Stimulated activated CD4-positive, alpha-beta T cell treated with anti-CD3 and anti-CD28 coated beads, Interleukin-12 subunit alpha, Interleukin-12 subunit beta, amount 100 ng/mL, for 4 hours (primary cell): ENCODE measurements around the gene HSD3B7.
"Not testable (repeated sequence)": the region's sequence is repeated elsewhere in the genome, so short reads cannot be mapped to it uniquely, and the experiment has no call there.

Experiments
- DNase-seq: peaks from one replicate; pipeline ENCODE4 v3.0.0-alpha.2; 2020

Gene HSD3B7

DNA sequence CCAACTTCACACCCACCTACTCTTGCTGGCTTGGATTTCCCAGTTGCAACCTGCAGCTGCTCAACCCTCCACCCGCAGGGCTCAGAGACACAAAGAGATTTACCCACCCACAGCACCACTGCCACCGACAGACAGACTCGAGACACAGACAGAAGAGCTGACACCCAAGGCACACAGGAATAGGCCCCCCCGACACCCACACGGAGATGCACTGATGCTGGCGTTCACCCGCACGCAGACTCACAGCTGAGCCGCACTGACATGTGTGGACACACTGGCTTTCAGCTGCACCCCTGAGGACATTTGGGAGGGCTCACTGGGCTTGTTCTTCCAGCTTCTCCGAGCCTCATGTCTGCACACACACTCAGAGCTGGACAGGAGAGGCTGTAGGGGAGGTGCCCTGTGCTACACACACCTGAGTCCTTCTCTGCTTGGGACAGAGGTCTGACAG, 17.3 kb downstream of the HSD3B7 start:
- no peak for DNase-seq

DNA sequence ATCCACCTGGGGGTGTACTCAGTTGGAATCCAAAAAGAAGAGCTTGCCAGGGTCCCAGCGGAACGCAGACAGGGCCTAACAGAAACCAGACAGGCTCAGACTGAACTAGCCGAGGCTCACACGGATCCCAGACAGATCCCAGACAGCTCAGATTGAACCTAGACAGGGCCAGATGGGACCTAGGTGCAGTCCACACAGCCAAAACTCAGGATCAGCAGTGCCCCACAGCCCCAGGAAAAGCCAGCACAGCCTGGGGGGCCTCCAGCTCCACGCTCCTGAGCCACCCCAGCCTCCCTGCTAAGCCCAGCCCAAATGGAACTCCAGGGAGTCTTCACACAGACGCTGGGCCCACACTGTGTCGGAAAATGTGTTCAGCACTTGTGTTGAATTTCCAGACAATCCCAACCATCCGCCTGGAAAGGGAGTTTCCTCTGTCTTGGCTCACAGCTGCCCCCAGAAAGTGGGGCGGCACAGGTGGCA, 17.9 kb downstream of the HSD3B7 start:
- no peak for DNase-seq

DNA sequence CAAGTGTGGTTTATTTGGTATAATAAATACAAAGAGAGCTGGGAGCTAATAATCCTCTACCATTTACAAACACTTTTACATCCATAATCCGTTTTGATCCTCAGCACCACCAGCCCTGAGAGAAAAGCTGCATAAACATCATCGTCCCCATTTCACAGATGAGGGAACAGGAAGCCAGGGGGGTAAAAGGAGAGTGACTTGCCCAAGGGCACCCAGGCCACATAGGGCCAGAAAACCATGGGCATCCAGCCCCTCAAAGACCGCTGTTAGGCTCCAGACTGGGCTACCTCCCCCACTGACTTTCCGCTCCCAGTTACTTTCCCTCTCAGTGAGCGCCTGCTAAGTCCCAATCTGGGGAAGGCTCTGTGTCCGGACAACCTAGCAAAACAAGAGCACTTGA, 18.7 kb downstream of the HSD3B7 start:
- no peak for DNase-seq

GRCh38 chr16:31004658-31005057, 19.7 kb downstream of the HSD3B7 start:
- DNase-seq, result no peak

DNA sequence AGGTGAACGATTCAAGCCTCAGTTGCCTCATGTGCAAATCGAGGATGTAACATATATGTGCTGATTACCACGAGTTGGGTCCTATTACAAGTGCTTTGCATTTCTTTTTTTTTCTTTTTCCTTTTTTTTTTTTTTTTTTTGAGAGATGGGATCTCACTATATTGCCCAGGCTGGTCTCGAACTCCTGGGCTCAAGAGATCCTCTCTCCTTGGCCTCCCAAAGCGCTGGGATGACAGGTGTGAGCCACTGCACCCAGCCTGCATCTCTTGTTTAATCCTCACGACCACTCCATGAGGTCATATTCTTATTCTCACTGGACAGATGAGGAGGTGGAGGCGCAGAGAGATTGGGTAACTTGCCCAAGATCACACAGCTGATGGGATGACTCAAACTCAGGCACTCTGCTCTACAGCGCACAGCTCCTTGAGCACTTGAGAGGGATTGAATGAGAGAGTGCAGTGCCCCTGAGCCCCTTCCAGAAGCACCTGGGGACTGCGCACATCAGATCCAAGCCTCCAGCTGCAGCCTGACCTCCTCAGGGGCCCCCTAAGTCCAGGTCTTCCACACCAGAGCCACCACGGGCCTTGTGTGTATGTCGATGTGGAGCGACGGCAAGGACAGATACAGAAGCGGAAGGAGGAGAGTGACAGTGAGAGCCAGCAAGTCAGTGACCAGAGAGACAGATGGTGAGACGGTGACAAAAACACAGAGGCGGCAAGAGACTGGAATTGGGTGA, 20.5 kb downstream of the HSD3B7 start:
- DNase-seq, result no peak

DNA sequence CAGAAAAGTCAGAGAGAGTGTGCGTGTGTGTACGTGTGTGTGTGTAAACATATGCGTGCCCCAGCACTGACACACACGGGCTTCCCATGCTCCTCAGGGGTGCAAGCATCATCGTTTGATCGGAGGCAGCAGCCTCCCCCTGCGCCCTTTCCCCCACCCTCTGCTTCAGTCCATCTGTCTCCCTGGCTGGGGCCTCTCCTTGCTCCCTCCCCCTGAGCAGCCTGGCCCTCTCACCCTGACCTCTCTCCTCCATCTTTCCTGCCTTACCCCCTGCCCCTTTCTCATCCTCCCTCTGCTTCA, 21.0 kb downstream of the HSD3B7 start:
- DNase-seq, result no peak

DNA sequence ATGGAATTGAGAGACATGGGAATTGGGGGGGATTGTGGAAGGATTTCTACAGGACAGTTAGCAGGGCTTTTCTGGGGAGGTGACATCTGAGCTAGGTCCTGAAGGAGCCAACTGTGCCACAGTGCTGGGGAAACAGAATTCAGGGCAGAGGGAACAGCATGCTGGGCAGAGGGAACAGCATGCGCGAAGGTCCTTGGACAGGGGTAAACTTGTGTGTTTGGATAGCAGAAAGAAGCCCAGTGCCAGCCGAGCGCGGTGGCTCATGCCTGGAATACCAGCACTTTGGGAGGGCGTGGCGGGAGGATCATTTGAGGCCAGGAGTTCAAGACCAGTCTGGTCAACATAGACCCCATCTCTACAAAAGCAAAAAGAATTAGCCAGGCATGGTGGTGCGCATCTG, 21.6 kb downstream of the HSD3B7 start:
- no peak for DNase-seq

- DNase-seq, result no peak
Measured at GRCh38 chr16:31007684-31008083, 22.7 kb downstream of the HSD3B7 start.

DNA sequence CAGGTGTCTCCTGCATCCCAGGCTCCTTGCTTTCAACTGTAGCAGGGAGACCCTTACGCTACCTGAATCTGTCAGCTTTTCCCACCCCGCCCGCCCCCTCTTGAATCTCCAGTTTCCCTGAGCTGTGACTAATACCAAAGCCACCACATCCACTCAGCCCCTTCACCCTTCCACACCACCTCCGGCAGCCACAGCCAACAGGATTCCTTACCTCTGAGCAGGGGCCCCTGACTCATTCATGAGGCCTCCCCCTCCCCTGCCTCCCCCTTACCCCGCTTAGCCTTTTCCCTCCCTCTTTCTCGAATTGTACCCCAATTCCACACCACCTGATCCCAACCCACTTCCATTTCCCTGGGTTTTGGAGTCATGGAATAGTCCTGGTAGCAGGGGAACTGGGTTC, 23.1 kb downstream of the HSD3B7 start:
- no peak for DNase-seq

GRCh38 chr16:31008551-31008950, 23.5 kb downstream of the HSD3B7 start:
- no peak for DNase-seq

- no peak for DNase-seq
Measured at GRCh38 chr16:31009120-31009519, 24.1 kb downstream of the HSD3B7 start.

GRCh38 chr16:31009894-31010584, 25.0 kb downstream of the HSD3B7 start:
- no peak for DNase-seq

DNA sequence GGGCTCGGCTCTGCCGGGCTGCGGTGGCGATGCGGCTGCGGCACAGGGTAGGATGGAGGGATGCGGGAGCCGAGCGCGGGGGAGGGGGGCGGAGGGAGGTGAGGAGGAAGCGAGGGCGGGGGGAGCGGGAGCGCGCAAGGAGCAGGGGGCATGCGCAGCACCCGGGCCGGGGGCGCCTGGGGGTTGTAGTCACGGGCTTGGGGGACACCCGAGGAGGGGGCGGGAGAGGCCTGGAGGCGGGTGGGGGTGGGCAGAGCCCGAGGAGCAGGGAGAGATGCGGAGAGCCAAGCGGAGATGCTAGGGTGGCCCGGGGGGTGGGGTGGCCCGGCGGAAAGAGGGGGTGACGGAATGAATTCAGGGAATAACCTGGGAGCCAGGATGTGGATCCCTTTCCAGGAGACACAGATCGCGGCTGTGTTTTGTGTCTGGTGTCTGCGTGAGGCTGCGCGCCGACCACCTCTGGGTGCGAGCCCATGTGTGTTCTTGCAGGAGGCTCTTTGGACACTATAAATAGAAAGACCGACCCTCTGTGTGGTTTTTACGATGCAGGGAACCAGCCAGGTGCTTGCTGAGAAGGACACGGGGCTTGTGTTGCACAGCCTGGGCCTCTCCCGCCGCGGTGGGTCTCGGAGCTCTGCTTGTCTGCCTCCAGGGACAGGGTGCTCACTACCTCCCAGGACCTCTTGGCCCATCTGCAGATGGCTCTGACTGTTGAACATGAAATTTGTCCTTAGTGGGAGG, 25.7 kb downstream of the HSD3B7 start, which contains the start of gene STX1B:
Gene STX1B, minus strand, starts transcription at position 54 of the 741 bp plus-strand sequence. CDS start 242 bp downstream, outside the sequence.
- peak; percentile 53 for DNase-seq

- not testable (repeated sequence) for DNase-seq
Measured at GRCh38 chr16:31011815-31012214, 26.8 kb downstream of the HSD3B7 start.

- DNase-seq, result not testable (repeated sequence)
Measured at GRCh38 chr16:31013292-31013691, 28.3 kb downstream of the HSD3B7 start.

DNA sequence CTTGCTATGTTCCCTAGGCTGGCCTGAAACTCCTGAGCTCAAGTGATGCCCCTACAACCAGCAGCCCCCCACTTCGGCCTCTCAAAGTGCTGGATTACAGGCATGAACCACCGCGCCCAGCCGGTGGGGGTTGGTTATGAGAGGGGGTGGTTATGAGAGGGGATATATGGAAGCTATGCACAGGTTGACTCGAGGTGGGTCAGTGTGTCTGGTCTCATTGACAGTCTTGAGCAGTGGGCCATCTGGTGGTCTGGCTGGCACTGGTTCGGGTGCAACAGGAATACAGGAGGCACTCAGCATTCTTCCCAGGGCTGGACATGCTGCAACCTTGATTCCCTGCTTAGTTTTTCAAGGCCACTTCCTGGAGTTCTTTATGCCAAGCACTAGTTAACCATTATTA, 31.0 kb downstream of the HSD3B7 start:
- no peak for DNase-seq

- DNase-seq, result not testable (repeated sequence)
Measured at GRCh38 chr16:31017756-31018155, 32.7 kb downstream of the HSD3B7 start.

DNA sequence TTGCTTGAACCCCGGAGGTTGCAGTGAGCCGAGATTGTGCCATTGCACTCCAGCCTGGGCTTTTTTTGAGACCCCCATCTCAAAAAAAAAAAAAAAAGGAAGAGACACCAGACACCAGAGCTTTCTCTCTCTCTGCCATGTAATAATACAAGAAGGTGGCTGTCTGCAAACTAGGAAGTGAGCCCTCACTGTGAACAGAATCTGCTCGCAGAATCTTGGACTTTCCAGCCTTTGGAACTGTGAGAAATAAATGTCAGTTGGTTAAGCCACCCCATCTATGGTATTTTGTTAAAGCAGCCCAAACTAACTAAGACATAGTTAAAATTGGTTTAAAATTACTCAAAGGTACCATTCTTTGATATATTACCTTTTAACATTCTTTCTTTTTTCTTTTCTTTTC, 35.5 kb downstream of the HSD3B7 start:
- no peak for DNase-seq

DNA sequence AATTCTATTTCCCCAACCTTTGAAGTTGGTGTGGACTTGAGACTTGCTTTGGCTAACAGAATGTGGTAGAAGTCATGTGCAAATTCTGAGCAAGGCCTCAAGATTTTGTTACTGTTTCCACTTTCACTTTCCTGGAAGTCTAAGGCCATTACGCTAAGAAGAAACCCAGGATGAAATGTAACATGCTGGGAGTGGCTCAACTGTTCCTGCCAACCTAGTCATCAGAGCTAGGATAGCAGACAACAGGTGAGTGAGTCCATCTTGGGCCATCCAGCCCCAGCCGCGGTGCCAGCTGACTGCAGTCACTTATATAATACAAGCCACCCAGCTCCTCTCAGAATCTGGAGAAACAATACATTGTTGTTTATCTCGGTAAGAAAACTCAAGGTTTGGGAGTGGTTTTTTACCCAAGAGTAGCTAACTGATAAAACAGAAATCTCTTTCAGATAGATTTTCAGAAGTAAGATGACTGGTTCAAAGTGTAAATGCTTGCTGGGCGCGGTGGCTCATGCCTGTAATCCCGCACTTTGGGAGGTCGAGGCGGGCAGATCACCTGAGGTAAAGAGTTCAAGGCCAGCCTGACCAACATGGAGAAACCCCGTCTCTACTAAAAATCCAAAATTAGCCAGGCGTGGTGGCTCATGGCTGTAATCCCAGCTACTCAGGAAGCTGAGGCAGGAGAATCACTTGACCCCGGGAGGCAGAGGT, 37.7 kb downstream of the HSD3B7 start:
- DNase-seq, result no peak

- no peak for DNase-seq
Measured at GRCh38 chr16:31023252-31023602, 38.2 kb downstream of the HSD3B7 start.

DNA sequence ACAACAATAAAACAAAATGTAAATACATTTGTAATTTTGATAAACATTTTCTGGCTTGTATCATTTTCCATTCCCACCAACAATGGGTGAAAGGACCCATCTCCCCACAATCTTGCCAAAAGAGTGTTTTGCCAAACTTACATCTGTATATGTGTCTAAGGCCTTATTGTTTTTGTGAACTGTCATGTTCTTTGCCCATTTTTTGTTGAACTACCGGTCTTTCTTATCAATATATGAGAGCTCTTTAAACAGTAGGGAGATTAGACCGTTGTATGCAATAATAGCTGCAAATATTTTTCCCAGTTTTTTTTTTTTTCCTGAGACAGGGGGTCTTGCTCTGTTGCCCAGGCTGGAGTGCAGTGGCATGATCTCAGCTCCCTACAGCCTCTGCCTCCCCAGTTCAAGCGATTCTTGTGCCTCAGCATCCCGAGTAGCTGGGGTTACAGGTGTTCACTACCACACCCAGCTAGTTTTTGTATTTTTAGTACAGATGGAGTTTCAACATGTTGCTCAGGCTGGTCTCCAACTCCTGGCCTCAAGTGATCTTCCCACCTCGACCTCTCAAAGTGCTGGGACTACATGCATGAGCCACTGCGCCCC, 38.7 kb downstream of the HSD3B7 start:
- no peak for DNase-seq

DNA sequence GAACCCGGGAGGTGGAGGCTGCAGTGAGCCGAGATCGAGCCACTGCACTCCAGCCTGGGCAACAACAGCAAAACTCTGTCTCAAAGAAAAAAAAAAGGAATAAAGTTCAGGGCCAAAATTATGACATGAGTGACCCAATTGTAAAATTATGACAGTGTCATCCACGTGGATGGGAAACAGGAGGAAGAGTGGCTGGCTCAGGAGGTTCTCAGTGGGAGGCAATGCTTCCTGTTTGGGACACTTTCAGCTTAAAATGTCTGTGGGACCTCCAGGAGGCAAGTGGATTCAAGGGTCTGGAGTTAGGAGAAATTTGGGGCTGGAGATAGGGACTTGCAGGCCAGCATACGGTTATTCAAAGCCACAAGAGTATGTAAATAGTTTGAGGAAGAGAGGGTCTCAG, 40.3 kb downstream of the HSD3B7 start:
- no peak for DNase-seq

- no peak for DNase-seq
Measured at GRCh38 chr16:31029272-31029671, 44.3 kb downstream of the HSD3B7 start.
